ENCODE results near the gene CPHXL2.

CPHXL2 gene

GRCh38 chr16:75644240-75645012 is 32.4 kb downstream of the CPHXL2 start:
- in situ Hi-C loops (cut with MboI; ENCODE audit: low sequenced_read_pairs) = no loop called here

- in situ Hi-C loops (cut with MboI; ENCODE audit: low sequenced_read_pairs) = no loop called here
These were observed 36.2 kb downstream of the CPHXL2 start for GRCh38 chr16:75640598-75640997.

GRCh38 chr16:75635036-75635435 is 41.8 kb downstream of the CPHXL2 start:
- in situ Hi-C loops (cut with MboI; ENCODE audit: low sequenced_read_pairs) = no loop called here

- in situ Hi-C loops (cut with MboI; ENCODE audit: low sequenced_read_pairs) = no loop called here
These were observed 44.0 kb downstream of the CPHXL2 start for GRCh38 chr16:75632857-75633256.

- in situ Hi-C loops (cut with MboI; ENCODE audit: low sequenced_read_pairs) = no loop called here
These were observed 46.8 kb downstream of the CPHXL2 start for GRCh38 chr16:75630052-75630451.

GRCh38 chr16:75629132-75629531 is 47.7 kb downstream of the CPHXL2 start:
- in situ Hi-C loops (cut with MboI; ENCODE audit: low sequenced_read_pairs) = no loop called here

- in situ Hi-C loops (cut with MboI; ENCODE audit: low sequenced_read_pairs) = no loop called here
These were observed 48.5 kb downstream of the CPHXL2 start for GRCh38 chr16:75628351-75628750.

- in situ Hi-C loops (cut with MboI; ENCODE audit: low sequenced_read_pairs) = no loop called here
These were observed 49.0 kb downstream of the CPHXL2 start for GRCh38 chr16:75627851-75628250.

GRCh38 chr16:75626806-75627205 is 50.0 kb downstream of the CPHXL2 start:
- in situ Hi-C loops (cut with MboI; ENCODE audit: low sequenced_read_pairs) = no loop called here

- in situ Hi-C loops (cut with MboI; ENCODE audit: low sequenced_read_pairs) = no loop called here
These were observed 51.9 kb downstream of the CPHXL2 start for GRCh38 chr16:75624921-75625334.

GRCh38 chr16:75622761-75623605 is 53.8 kb downstream of the CPHXL2 start, which contains the start of gene ADAT1:
TSS of gene ADAT1 (minus strand) at chr16:75623281. CDS start at chr16:75620799, 2,482 bp downstream.
- in situ Hi-C loops (cut with MboI; ENCODE audit: low sequenced_read_pairs) = no loop called here

- in situ Hi-C loops (cut with MboI; ENCODE audit: low sequenced_read_pairs) = no loop called here
These were observed 55.7 kb downstream of the CPHXL2 start for GRCh38 chr16:75621170-75621477.

GRCh38 chr16:75620326-75621169 is 56.3 kb downstream of the CPHXL2 start:
- in situ Hi-C loops (cut with MboI; ENCODE audit: low sequenced_read_pairs) = no loop called here

GRCh38 chr16:75618780-75619179 is 58.0 kb downstream of the CPHXL2 start:
- in situ Hi-C loops (cut with MboI; ENCODE audit: low sequenced_read_pairs) = no loop called here

GRCh38 chr16:75617121-75617520 is 59.7 kb downstream of the CPHXL2 start:
- in situ Hi-C loops (cut with MboI; ENCODE audit: low sequenced_read_pairs) = no loop called here

- in situ Hi-C loops (cut with MboI; ENCODE audit: low sequenced_read_pairs) = no loop called here
These were observed 60.2 kb downstream of the CPHXL2 start for GRCh38 chr16:75616521-75617010.

GRCh38 chr16:75615619-75616018 is 61.2 kb downstream of the CPHXL2 start:
- in situ Hi-C loops (cut with MboI; ENCODE audit: low sequenced_read_pairs) = no loop called here

- in situ Hi-C loops (cut with MboI; ENCODE audit: low sequenced_read_pairs) = no loop called here
These were observed 62.5 kb downstream of the CPHXL2 start for GRCh38 chr16:75614066-75614897.

Data from HL-60/S4 treated with phorbol 12-myristate 13-acetate at 8.2 ng/mL for 4 days and 3 days (cell line).